HepG2 (cell line): Measurements from ENCODE around the gene WDR31. TPM values are rescaled to one million over a fixed set of nuclear protein-coding genes. Genes with fewer than 3 reads are reported as not detected.

Source experiments
- ARNT ChIP-seq: fragments of 450-650 bp; IDR thresholded peaks from 2 replicates; pipeline ENCODE4 v1.6.1; 2017
- DNMT3B ChIP-seq: conservative IDR thresholded peaks from 2 replicates; pipeline ENCODE4 v1.6.1; 2016; ENCODE audit warnings: missing biosample characterization, control low read depth
- ELF4 ChIP-seq: sonication (generic); formaldehyde crosslinking; IDR thresholded peaks from 2 replicates; pipeline ENCODE4 v1.5.0; 2020; ENCODE audit warnings: missing genetic modification reagents, mild to moderate bottlenecking, moderate library complexity, borderline replicate concordance
- ELK4 ChIP-seq: sonication (generic); formaldehyde crosslinking; IDR thresholded peaks from 2 replicates; pipeline ENCODE4 v1.9.0; 2021; ENCODE audit warnings: missing genetic modification reagents, borderline replicate concordance
- EZH2 ChIP-seq: conservative IDR thresholded peaks from 2 replicates; pipeline ENCODE4 v1.6.1; 2012; ENCODE audit warnings: mild to moderate bottlenecking, low read depth, low read length, moderate library complexity
- HOXD1 ChIP-seq: sonication (generic); formaldehyde crosslinking; IDR thresholded peaks from 2 replicates; pipeline ENCODE4 v1.5.0; 2020; ENCODE audit warnings: missing genetic modification reagents
- KDM6A ChIP-seq: IDR thresholded peaks from 2 replicates; pipeline ENCODE4 v1.6.1; 2016; ENCODE audit warnings: low read depth
- KLF13 ChIP-seq: sonication (generic); formaldehyde crosslinking; IDR thresholded peaks from 2 replicates; pipeline ENCODE4 v1.4.0; 2020; ENCODE audit warnings: mild to moderate bottlenecking, missing genetic modification reagents
- NFE2L2 ChIP-seq: fragments of 150-350 bp; IDR thresholded peaks from 2 replicates; pipeline ENCODE4 v1.6.1; 2014; ENCODE audit warnings: low read length
- NR2F2 ChIP-seq: IDR thresholded peaks from 2 replicates; pipeline ENCODE4 v1.6.1; 2012; ENCODE audit warnings: low read depth, inconsistent platforms, borderline replicate concordance
- PRPF4 ChIP-seq: fragments of 200-400 bp; formaldehyde crosslinking; IDR thresholded peaks from 2 replicates; pipeline ENCODE4 v1.6.1; 2016; ENCODE audit warnings: low read length, low read depth; ENCODE audit not compliant: poor library complexity, severe bottlenecking
- SMAD9 ChIP-seq: sonication (generic); formaldehyde crosslinking; IDR thresholded peaks from 2 replicates; pipeline ENCODE4 v1.5.1; 2020; ENCODE audit warnings: mild to moderate bottlenecking, missing genetic modification reagents
- ZHX1 ChIP-seq: sonication (generic); formaldehyde crosslinking; IDR thresholded peaks from 2 replicates; pipeline ENCODE4 v1.8.1; 2022; ENCODE audit warnings: low read depth, mild to moderate bottlenecking, missing genetic modification reagents
- ZNF562 ChIP-seq: sonication (generic); formaldehyde crosslinking; IDR thresholded peaks from 2 replicates; pipeline ENCODE4 v1.8.0; 2022; ENCODE audit warnings: missing genetic modification reagents, borderline replicate concordance
- ZNF569 ChIP-seq: sonication (generic); formaldehyde crosslinking; IDR thresholded peaks from 2 replicates; pipeline ENCODE4 v1.5.0; 2020; ENCODE audit warnings: mild to moderate bottlenecking, missing genetic modification reagents, moderate library complexity, borderline replicate concordance
- ZNF607 ChIP-seq: sonication (generic); formaldehyde crosslinking; IDR thresholded peaks from 2 replicates; pipeline ENCODE4 v1.5.1; 2020; ENCODE audit warnings: missing genetic modification reagents, mild to moderate bottlenecking, borderline replicate concordance
- ZNF737 ChIP-seq: sonication (generic); formaldehyde crosslinking; IDR thresholded peaks from 2 replicates; pipeline ENCODE4 v1.5.0; 2020; ENCODE audit warnings: missing genetic modification reagents, mild to moderate bottlenecking, borderline replicate concordance
- polyA plus RNA-seq, 8 experiments: library from polyadenylated mRNA; depleted of rRNA in 3 of 8; stranded (reverse) in 7 of 8; unstranded in 1 of 8; fragments of >200 nt; fragmentation: Illumina TruSeq in 4 of 8; extraction: Trizol in 4 of 8; gene quantifications; 2 replicates each; pipeline versions ENCODE4 v1.2.1 to v1.2.3, GENCODE V29; 2011 to 2016; ENCODE audit warnings: low read depth in 4 of 8, missing spikeins in 1 of 8, mixed read lengths in 1 of 8; ENCODE audit not compliant: insufficient read depth in 1 of 8
- total RNA-seq, 5 experiments: library from RNA; depleted of rRNA; stranded (reverse); fragments of >200 nt; fragmentation: Illumina TruSeq; extraction: Trizol; gene quantifications; 2 replicates each; pipeline ENCODE4 v1.2.3, GENCODE V29; 2016; ENCODE audit warnings: low read depth in 1 of 5
- TF ChIP-seq, protein P1 (sequence below): sonication (generic); formaldehyde crosslinking; IDR thresholded peaks from 2 replicates; pipeline ENCODE4 v1.5.0; 2020; ENCODE audit warnings: mild to moderate bottlenecking, missing genetic modification reagents
- TF ChIP-seq, protein P2 (sequence below): sonication (generic); formaldehyde crosslinking; IDR thresholded peaks from 2 replicates; pipeline ENCODE4 v1.4.0; 2020; ENCODE audit warnings: missing genetic modification reagents, borderline replicate concordance

WDR31 gene
- total and polyA plus RNA-seq, 2 of the 13 experiments (the other 11 are each of a cell fraction or from before 2014, with no cell fraction given), result 0.33 to 1.7 TPM

- TF ChIP-seq KDM6A (CRISPR knock-in tag), result no peak
- peak; percentile 83 for TF ChIP-seq HOXD1 (CRISPR knock-in tag)
- no peak for TF ChIP-seq ELK4 (CRISPR knock-in tag)
- TF ChIP-seq EZH2, result no peak
- peak; percentile 54; the same call in 1 of the 2 replicates for TF ChIP-seq DNMT3B
- no peak for TF ChIP-seq ZNF737 (CRISPR knock-in tag)
- TF ChIP-seq SMAD9, result 0 out of 2 replicates have a peak, but pooled peaks have one; percentile 54
- TF ChIP-seq, protein P1, sequence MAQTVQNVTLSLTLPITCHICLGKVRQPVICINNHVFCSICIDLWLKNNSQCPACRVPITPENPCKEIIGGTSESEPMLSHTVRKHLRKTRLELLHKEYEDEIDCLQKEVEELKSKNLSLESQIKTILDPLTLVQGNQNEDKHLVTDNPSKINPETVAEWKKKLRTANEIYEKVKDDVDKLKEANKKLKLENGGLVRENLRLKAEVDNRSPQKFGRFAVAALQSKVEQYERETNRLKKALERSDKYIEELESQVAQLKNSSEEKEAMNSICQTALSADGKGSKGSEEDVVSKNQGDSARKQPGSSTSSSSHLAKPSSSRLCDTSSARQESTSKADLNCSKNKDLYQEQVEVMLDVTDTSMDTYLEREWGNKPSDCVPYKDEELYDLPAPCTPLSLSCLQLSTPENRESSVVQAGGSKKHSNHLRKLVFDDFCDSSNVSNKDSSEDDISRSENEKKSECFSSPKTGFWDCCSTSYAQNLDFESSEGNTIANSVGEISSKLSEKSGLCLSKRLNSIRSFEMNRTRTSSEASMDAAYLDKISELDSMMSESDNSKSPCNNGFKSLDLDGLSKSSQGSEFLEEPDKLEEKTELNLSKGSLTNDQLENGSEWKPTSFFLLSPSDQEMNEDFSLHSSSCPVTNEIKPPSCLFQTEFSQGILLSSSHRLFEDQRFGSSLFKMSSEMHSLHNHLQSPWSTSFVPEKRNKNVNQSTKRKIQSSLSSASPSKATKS (CRISPR knock-in tag), result no peak
- TF ChIP-seq ZNF607, result peak; percentile 89; the same call in 1 of the 2 replicates
- TF ChIP-seq ZHX1 (CRISPR knock-in tag), result peak; percentile 87
- TF ChIP-seq ARNT, result no peak
- TF ChIP-seq, protein P2, sequence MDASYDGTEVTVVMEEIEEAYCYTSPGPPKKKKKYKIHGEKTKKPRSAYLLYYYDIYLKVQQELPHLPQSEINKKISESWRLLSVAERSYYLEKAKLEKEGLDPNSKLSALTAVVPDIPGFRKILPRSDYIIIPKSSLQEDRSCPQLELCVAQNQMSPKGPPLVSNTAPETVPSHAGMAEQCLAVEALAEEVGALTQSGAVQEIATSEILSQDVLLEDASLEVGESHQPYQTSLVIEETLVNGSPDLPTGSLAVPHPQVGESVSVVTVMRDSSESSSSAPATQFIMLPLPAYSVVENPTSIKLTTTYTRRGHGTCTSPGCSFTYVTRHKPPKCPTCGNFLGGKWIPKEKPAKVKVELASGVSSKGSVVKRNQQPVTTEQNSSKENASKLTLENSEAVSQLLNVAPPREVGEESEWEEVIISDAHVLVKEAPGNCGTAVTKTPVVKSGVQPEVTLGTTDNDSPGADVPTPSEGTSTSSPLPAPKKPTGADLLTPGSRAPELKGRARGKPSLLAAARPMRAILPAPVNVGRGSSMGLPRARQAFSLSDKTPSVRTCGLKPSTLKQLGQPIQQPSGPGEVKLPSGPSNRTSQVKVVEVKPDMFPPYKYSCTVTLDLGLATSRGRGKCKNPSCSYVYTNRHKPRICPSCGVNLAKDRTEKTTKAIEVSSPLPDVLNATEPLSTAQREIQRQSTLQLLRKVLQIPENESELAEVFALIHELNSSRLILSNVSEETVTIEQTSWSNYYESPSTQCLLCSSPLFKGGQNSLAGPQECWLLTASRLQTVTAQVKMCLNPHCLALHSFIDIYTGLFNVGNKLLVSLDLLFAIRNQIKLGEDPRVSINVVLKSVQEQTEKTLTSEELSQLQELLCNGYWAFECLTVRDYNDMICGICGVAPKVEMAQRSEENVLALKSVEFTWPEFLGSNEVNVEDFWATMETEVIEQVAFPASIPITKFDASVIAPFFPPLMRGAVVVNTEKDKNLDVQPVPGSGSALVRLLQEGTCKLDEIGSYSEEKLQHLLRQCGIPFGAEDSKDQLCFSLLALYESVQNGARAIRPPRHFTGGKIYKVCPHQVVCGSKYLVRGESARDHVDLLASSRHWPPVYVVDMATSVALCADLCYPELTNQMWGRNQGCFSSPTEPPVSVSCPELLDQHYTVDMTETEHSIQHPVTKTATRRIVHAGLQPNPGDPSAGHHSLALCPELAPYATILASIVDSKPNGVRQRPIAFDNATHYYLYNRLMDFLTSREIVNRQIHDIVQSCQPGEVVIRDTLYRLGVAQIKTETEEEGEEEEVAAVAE, result peak; percentile 88; the same call in 1 of the 2 replicates
- TF ChIP-seq PRPF4, result no peak
- TF ChIP-seq ZNF562 (CRISPR knock-in tag), result no peak
- TF ChIP-seq NFE2L2, result no peak
- no peak for TF ChIP-seq ZNF569
- no peak for TF ChIP-seq NR2F2
- no peak for TF ChIP-seq KLF13 (CRISPR knock-in tag)
- no peak for TF ChIP-seq ELF4
Measured at GRCh38 chr9:113340011-113340699, at the start of gene WDR31 (continued).
